Left lung (tissue), 10 donors: ENCODE data around the gene EPHX1. TPM values are rescaled to one million over a fixed set of nuclear protein-coding genes. Genes with fewer than 3 reads are reported as not detected.
A peak's percentile ranks its signal among the peaks of the same experiment; 100 is the strongest.

Experiments
- ATAC-seq: fragments of 200-7000 bp; cut with Tn5 transposase; one replicate; pipeline ENCODE4 v1.9.1; 2020; ENCODE audit warnings: moderate library complexity
- DNase-seq, 4 donors: peaks; one replicate each; pipeline ENCODE4 v3.0.0-alpha.2; 2013 to 2020
- H3K27ac ChIP-seq, 2 donors: fragments of 200-600 bp; sonication (generic) in 1 of 2; one replicate each; pipeline versions ENCODE4 v1.5.0 to v1.8.0; 2020 to 2021
- H3K27me3 ChIP-seq, 2 donors: fragments of 200-600 bp; sonication (generic) in 1 of 2; one replicate each; pipeline versions ENCODE4 v1.5.0 to v1.8.0; 2020 to 2021
- H3K36me3 ChIP-seq, 2 donors: fragments of 200-600 bp; sonication (generic) in 1 of 2; one replicate each; pipeline versions ENCODE4 v1.5.0 to v1.8.0; 2020 to 2021
- H3K4me1 ChIP-seq, 2 donors: fragments of 200-600 bp; one replicate each; pipeline ENCODE4 v1.8.0; 2021
- H3K4me3 ChIP-seq, 2 donors: fragments of 200-600 bp; sonication (generic) in 1 of 2; one replicate each; pipeline versions ENCODE4 v1.5.0 to v1.8.0; 2020 to 2021; ENCODE audit warnings: mild to moderate bottlenecking in 1 of 2
- H3K9me3 ChIP-seq, 2 donors: fragments of 200-600 bp; sonication (generic) in 1 of 2; one replicate each; pipeline versions ENCODE4 v1.5.0 to v1.8.0; 2020 to 2021
- CTCF ChIP-seq, 2 donors: fragments of 200-600 bp; sonication (generic) in 1 of 2; IDR thresholded peaks; one replicate each; pipeline versions ENCODE4 v1.5.0 to v1.8.0; 2021; ENCODE audit warnings: antibody characterized with exemption in 2 of 2
- intact Hi-C, 2 donors: fragments of 100-400 bp; cut with DNase I; formaldehyde crosslinking; loops; one replicate each; pipeline versions ENCODE4 v1.11.2 to v1.14.2; 2022
- polyA plus RNA-seq, 6 donors: library from polyadenylated mRNA; unstranded; fragments of 120-200 nt; gene quantifications; one replicate each; pipeline ENCODE4 v1.2.1, GENCODE V29; 2013; ENCODE audit not compliant: insufficient read length in 6 of 6
- total RNA-seq, 2 donors: library from RNA; stranded (reverse); fragmentation: NEBNext Ultra II Directional; extraction: Animal tissue kit (Norgen Biotek cat#: 25700); gene quantifications; one replicate each; pipeline ENCODE4 v1.2.1, GENCODE V29; 2021
- donor health status: DM: no; HTN: yes; CAD: no.
- donor health status: DM: no; HTN: no; CAD: no.

EPHX1 gene
- total and polyA plus RNA-seq, 8 donors: 109 to 305 (median 119) TPM

DNA sequence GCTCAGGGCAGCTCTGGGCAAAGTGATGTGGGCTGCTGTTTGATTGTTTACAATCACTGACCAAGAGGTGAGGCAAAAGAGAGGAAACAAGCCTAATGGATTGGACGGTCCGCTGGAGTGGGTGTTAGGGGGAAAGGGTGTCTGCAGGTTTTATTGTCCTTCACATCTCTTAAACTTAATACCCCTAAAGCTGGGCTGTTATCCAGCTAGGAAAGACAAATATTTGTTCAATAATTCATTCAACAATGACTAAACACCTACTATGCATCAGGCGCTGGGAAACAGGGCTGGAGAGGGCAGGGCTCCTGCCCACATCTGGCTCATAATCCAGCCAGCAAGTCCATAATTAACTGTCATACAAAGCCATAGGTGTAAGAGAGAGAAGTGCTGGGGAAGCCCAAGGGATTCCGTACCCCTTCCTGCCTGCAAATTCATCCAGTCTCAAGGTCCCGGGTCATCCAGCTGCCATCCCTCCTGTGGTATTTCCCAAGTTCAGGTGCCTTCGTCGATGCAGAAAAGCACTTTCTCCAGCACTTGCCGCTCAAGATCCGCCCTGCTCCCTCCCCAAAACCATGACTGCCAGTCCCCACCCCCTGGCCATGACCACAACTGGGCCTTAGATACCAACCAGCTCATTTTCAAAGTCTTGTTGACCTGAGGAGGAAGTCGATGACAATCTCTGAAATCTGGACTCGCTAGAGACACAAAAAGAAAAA lies 61.6 kb downstream of the EPHX1 start:
- peaks cover 0 to 22% of the 10 kb centered on the region in 2 donors for H3K4me1 ChIP-seq
- no peak overlapping the region for H3K27ac ChIP-seq
- no peak for TF ChIP-seq CTCF (IDR thresholded peaks at IDR 0.05)
- DNase-seq: no peak
- H3K36me3 ChIP-seq: peaks cover 0 to 100% of the 10 kb centered on the region in 2 donors
- no peak for ATAC-seq
- no peaks in the 10 kb centered on the region for H3K9me3 ChIP-seq
- intact Hi-C loops: no loop called here
- no peaks in the 10 kb centered on the region for H3K27me3 ChIP-seq
- H3K4me3 ChIP-seq: no peak overlapping the region

- Histone ChIP-seq H3K27me3 (no peaks in the 10 kb centered on the region), H3K4me1 (peaks cover 0 to 23% of the 10 kb centered on the region in 2 donors), H3K36me3 (peaks cover 0 to 100% of the 10 kb centered on the region in 2 donors), H3K4me3 (no peak overlapping the region), H3K27ac (no peak overlapping the region), H3K9me3 (no peaks in the 10 kb centered on the region)
- no peak for DNase-seq
- no peak for TF ChIP-seq CTCF (IDR thresholded peaks at IDR 0.05)
- no peak for ATAC-seq
- intact Hi-C loops: no loop called here
Measured at GRCh38 chr1:225872075-225872430, 62.1 kb downstream of the EPHX1 start.

GRCh38 chr1:225873281-225873850 lies 63.4 kb downstream of the EPHX1 start:
- intact Hi-C loops: no loop called here
- no peak for TF ChIP-seq CTCF (IDR thresholded peaks at IDR 0.05)
- Histone ChIP-seq H3K36me3 (peaks cover 0 to 93% of the 10 kb centered on the region in 2 donors), H3K27me3 (no peaks in the 10 kb centered on the region), H3K9me3 (no peaks in the 10 kb centered on the region), H3K27ac (peak overlapping the region in 1 of 2 donors; percentile 18), H3K4me1 (peaks cover 5 to 36% of the 10 kb centered on the region in 2 donors), H3K4me3 (no peak overlapping the region)
- ATAC-seq (no peak), DNase-seq (no peak)

DNA sequence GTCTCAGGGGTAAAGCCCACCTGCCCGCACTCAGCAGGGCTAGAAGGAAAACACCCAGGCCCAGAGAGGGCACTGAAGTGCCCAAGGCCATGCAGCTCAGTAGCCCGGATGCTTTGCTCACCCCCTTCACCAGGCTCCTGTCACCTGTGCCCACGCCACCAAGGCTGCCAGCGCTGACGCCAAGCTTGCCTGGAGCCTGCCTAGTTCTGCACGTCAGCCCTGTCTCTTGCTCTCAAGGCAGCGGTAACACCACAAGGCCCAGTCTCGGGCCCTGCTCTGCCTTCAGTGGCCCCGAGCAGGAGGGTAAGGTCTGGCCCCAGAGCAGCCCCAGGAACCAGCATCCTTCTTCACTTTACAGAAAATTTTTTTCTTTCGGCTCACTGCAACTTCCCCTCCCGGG lies 64.5 kb downstream of the EPHX1 start:
- Histone ChIP-seq H3K9me3 (no peaks in the 10 kb centered on the region), H3K4me1 (peaks cover 10 to 47% of the 10 kb centered on the region in 2 donors), H3K27ac (peak overlapping the region in 1 of 2 donors; percentile 68), H3K36me3 (peaks cover 0 to 83% of the 10 kb centered on the region in 2 donors), H3K27me3 (no peaks in the 10 kb centered on the region), H3K4me3 (no peak overlapping the region)
- DNase-seq (no peak), ATAC-seq (no peak)
- TF ChIP-seq CTCF (IDR thresholded peaks at IDR 0.05): no peak
- intact Hi-C loops: no loop called here

DNA sequence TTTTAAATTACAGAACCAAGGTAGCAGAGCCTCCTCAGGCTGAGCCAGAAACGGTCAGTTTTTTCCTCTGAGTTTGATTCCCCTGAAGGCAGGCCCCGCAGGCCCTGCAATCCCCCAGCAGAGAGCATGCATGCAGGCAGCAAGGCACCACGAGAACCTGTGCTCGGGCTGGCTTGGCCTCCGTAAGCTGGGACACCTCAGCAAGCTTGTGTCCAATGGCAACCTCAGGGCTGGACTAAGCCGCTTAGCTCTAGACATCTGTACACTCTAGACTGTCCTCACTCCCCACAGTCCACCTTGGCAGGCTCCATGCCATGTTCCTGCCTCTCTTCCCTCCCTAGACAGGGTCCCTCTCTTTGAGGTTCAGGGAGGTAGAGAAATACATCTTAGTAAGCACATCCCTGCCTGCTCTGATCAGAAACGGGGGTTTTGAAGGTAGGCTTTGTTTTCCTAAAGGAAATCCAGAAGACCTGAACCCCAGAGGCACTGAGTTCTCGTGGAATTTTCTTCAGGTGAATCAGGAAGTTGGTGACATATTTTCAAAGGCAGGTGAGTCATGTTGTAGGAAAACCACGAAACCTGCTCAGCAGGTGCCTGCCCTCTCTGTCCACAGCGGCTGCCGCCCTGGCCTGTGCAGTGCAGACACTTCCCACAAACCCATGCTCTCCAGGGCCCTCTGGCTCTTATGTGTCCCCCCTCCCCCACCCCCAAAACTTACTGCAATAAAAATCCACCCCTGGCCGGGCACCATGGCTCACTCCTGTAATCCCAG lies 65.3 kb downstream of the EPHX1 start:
- DNase-seq (peak in 2 of 4 donors; percentile 67 to 73), ATAC-seq (peak; percentile 89)
- intact Hi-C loops: no loop called here

More for the DNA sequence above, 65.3 kb downstream of the EPHX1 start:
- Histone ChIP-seq H3K27ac (peak overlapping the region; percentile 68 to 76), H3K4me1 (peaks cover 10 to 55% of the 10 kb centered on the region in 2 donors), H3K4me3 (no peak overlapping the region), H3K36me3 (peaks cover 0 to 75% of the 10 kb centered on the region in 2 donors), H3K27me3 (no peaks in the 10 kb centered on the region), H3K9me3 (no peaks in the 10 kb centered on the region)
- TF ChIP-seq CTCF (IDR thresholded peaks at IDR 0.05): no peak
